Cerebellar cortex (tissue), 1 donor: ENCODE data around the gene PCDH9.

Experiments used
- DNase-seq: peaks from one replicate; pipeline ENCODE4 v3.0.0-alpha.2; 2015; ENCODE audit warnings: low spot score

The PCDH9 gene

GRCh38 chr13:67224148-67224846 is 5.8 kb downstream of the PCDH9 start:
- DNase-seq = peak; percentile 89

- DNase-seq = no peak
Measured at GRCh38 chr13:67223742-67224141, 6.4 kb downstream of the PCDH9 start.

- DNase-seq = no peak
Measured at GRCh38 chr13:67223024-67223423, 7.1 kb downstream of the PCDH9 start.

GRCh38 chr13:67221630-67222226 is 8.4 kb downstream of the PCDH9 start:
- no peak for DNase-seq

GRCh38 chr13:67219113-67219512 is 11.0 kb downstream of the PCDH9 start:
- DNase-seq = no peak

- DNase-seq = no peak
Measured at GRCh38 chr13:67217880-67218279, 12.3 kb downstream of the PCDH9 start.

GRCh38 chr13:67216864-67217263 is 13.3 kb downstream of the PCDH9 start:
- DNase-seq = no peak

GRCh38 chr13:67210208-67210607 is 19.9 kb downstream of the PCDH9 start:
- DNase-seq = no peak

GRCh38 chr13:67208552-67208951 is 21.6 kb downstream of the PCDH9 start:
- no peak for DNase-seq

- no peak for DNase-seq
Measured at GRCh38 chr13:67204764-67205163, 25.4 kb downstream of the PCDH9 start.

GRCh38 chr13:67200605-67201004 is 29.5 kb downstream of the PCDH9 start:
- DNase-seq = no peak

- DNase-seq = no peak
Measured at GRCh38 chr13:67200183-67200582, 30.0 kb downstream of the PCDH9 start.

- no peak for DNase-seq
Measured at GRCh38 chr13:67197704-67198103, 32.4 kb downstream of the PCDH9 start.

- no peak for DNase-seq
Measured at GRCh38 chr13:67193979-67194378, 36.2 kb downstream of the PCDH9 start.

- no peak for DNase-seq
Measured at GRCh38 chr13:67192751-67193150, 37.4 kb downstream of the PCDH9 start.

GRCh38 chr13:67186995-67187569 is 43.1 kb downstream of the PCDH9 start:
- DNase-seq = no peak

GRCh38 chr13:67184247-67184646 is 45.9 kb downstream of the PCDH9 start:
- DNase-seq = no peak

- DNase-seq = no peak
Measured at GRCh38 chr13:67183151-67183550, 47.0 kb downstream of the PCDH9 start.

GRCh38 chr13:67175836-67176459 is 54.2 kb downstream of the PCDH9 start:
- DNase-seq = no peak

- no peak for DNase-seq
Measured at GRCh38 chr13:67168384-67168783, 61.8 kb downstream of the PCDH9 start.

GRCh38 chr13:67167420-67167819 is 62.7 kb downstream of the PCDH9 start:
- DNase-seq = no peak

- no peak for DNase-seq
Measured at GRCh38 chr13:67161176-67161575, 69.0 kb downstream of the PCDH9 start.

GRCh38 chr13:67158903-67159302 is 71.2 kb downstream of the PCDH9 start:
- DNase-seq = no peak
